Measurements from ENCODE around the gene UBE2F.

DNA sequence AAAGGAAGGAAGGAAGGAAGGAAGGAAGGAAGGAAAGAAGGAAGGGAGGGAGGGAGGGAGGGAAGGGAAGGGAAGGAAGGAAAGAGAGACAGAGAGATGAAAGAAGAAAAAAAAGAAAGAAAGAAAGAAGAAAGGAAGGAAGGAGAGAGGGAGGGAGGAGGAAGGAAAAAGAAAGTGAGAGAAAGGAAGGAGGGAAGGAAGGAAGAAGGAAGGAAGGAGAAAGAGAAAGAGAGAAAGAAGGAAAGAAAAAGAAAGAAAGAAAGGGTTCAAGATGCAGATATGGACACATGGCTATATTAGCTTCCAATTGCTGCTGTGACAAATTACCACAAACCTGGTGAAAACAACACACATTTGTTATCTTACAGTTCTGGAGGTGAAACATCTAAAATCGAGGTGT is 20.4 kb upstream of the UBE2F start:
- TF ChIP-seq, protein P1, sequence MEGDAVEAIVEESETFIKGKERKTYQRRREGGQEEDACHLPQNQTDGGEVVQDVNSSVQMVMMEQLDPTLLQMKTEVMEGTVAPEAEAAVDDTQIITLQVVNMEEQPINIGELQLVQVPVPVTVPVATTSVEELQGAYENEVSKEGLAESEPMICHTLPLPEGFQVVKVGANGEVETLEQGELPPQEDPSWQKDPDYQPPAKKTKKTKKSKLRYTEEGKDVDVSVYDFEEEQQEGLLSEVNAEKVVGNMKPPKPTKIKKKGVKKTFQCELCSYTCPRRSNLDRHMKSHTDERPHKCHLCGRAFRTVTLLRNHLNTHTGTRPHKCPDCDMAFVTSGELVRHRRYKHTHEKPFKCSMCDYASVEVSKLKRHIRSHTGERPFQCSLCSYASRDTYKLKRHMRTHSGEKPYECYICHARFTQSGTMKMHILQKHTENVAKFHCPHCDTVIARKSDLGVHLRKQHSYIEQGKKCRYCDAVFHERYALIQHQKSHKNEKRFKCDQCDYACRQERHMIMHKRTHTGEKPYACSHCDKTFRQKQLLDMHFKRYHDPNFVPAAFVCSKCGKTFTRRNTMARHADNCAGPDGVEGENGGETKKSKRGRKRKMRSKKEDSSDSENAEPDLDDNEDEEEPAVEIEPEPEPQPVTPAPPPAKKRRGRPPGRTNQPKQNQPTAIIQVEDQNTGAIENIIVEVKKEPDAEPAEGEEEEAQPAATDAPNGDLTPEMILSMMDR (conservative IDR thresholded peaks at IDR 0.05; ENCODE audit: low read length): no peak
- no peak for TF ChIP-seq EZH2phosphoT487 (IDR thresholded peaks at IDR 0.05; ENCODE audit: borderline replicate concordance, low read depth, low read length)
